Lung (tissue), 12 donors: ENCODE measurements around the gene PHOSPHO1. TPM values are rescaled to one million over a fixed set of nuclear protein-coding genes. Genes with fewer than 3 reads are reported as not detected.

Experiments
- ATAC-seq: fragments of 200-7000 bp; cut with Tn5 transposase; one replicate; pipeline ENCODE4 v1.9.1; 2020; ENCODE audit warnings: moderate number of reproducible peaks; ENCODE audit not compliant: insufficient read depth, low FRiP score
- DNase-seq, 3 donors: peaks; one replicate each; pipeline ENCODE4 v3.0.0-alpha.2; 2013 to 2017
- H3K27ac ChIP-seq, 2 donors: one replicate each; pipeline ENCODE4 v1.5.1; 2013; ENCODE audit warnings: mild to moderate bottlenecking in 2 of 2, moderate library complexity in 2 of 2, control low read depth in 1 of 2, inconsistent platforms in 1 of 2, low read depth in 1 of 2, low read length in 1 of 2
- H3K27me3 ChIP-seq, 3 donors: one replicate each; pipeline ENCODE4 v1.5.1; 2013; ENCODE audit warnings: low read length in 2 of 3; ENCODE audit not compliant: control insufficient read depth in 3 of 3, insufficient read depth in 3 of 3
- H3K36me3 ChIP-seq, 4 donors: one replicate each; pipeline ENCODE4 v1.5.1; 2013; ENCODE audit warnings: low read length in 4 of 4, mild to moderate bottlenecking in 1 of 4, moderate library complexity in 1 of 4; ENCODE audit not compliant: control insufficient read depth in 4 of 4, insufficient read depth in 4 of 4
- H3K4me1 ChIP-seq, 5 donors: one replicate each; pipeline ENCODE4 v1.5.1; 2013; ENCODE audit warnings: low read length in 5 of 5, mild to moderate bottlenecking in 2 of 5, moderate library complexity in 1 of 5; ENCODE audit not compliant: control insufficient read depth in 5 of 5, insufficient read depth in 5 of 5
- H3K4me3 ChIP-seq: one replicate; pipeline ENCODE4 v1.5.1; 2013; ENCODE audit warnings: mild to moderate bottlenecking, control low read depth, moderate library complexity
- H3K9ac ChIP-seq, 2 donors: one replicate each; pipeline ENCODE4 v1.5.1; 2013; ENCODE audit warnings: low read length in 2 of 2, control low read depth in 1 of 2; ENCODE audit not compliant: insufficient read depth in 1 of 2
- H3K9me3 ChIP-seq, 4 donors: one replicate each; pipeline ENCODE4 v1.5.1; 2013; ENCODE audit warnings: low read length in 3 of 4, mild to moderate bottlenecking in 1 of 4, moderate library complexity in 1 of 4; ENCODE audit not compliant: control insufficient read depth in 4 of 4, insufficient read depth in 3 of 4
- WGBS, 2 donors: extraction: QIAGEN DNeasy Blood & Tissue Kit; methylation state at CpG; one replicate each; pipeline ENCODE4 v1.1.7; 2013; 5-methylcytosine and 5-hydroxymethylcytosine counted together
- polyA plus RNA-seq, 2 donors: library from polyadenylated mRNA; stranded (reverse); fragments of 200-250 nt; gene quantifications; one replicate each; pipeline ENCODE4 v1.2.1, GENCODE V29; 2013
- total RNA-seq, 2 donors: library from RNA; depleted of rRNA in 1 of 2; stranded (reverse); fragments of >200 nt in 1 of 2; gene quantifications; one replicate each; pipeline ENCODE4 v1.2.1, GENCODE V29; 2014 to 2021
- TF ChIP-seq, protein P1 (sequence below): IDR thresholded peaks from 2 replicates; pipeline ENCODE4 v1.5.1; 2012; ENCODE audit warnings: mild to moderate bottlenecking; ENCODE audit errors: control extremely low read depth, extremely low read depth
- donor health status: control.
- donor health status: control.
- donor health status: Bipolar disorder and iron deficiency.
- donor health status: healthy.
- donor health status: DM: yes; HTN: yes; CAD: no.

Gene PHOSPHO1
- total and polyA plus RNA-seq, 4 donors = 0.37 to 10.2 (median 1.9) TPM

DNA sequence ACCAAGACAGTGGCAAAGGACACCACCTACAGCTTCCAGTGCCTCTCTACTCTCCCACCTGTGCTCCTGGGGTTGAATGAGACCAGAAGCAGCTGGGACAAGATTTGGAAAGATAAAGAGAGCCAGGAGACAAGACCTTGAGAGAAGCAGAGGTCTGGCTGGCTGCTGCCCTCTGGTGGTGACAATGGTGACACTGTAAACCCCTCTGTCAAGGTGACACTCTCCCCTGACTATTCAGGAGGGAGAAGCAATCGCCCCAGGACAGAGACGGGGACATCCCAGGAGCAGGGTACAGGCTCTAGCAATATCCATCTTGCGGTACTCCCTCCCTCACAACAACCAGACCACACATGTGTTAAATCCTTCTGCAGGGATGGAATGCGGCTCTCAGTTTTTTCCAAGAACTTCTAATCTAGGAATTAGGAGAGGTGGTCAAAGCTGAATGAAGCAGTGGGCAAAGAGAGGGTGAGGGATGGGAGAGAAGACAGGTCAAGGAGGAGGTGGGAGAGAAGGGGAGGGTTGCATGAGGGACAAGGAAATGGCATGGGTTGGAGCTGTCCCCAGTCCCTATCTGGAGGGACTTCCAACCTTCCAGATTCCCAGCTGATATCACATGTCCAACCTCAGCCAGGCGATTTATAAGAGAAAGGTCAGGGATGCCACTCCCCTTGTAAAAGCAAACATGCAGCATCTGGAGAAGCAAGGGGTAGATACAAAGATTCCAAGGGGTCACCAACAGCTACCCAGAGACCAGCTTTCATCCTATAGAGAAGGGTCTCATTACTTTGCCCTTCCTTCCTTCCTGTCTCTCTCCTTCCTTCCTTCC lies 2.9 kb downstream of the PHOSPHO1 start:
- ATAC-seq (no peak), DNase-seq (peak; percentile 64 to 72 (median 66))
- H3K36me3 ChIP-seq = no peaks in the 10 kb centered on the region
- H3K4me1 ChIP-seq = peaks cover 0 to 24% (median 0%) of the 10 kb centered on the region in 5 donors
- H3K4me3 ChIP-seq = no peak overlapping the region
- TF ChIP-seq, protein P1, sequence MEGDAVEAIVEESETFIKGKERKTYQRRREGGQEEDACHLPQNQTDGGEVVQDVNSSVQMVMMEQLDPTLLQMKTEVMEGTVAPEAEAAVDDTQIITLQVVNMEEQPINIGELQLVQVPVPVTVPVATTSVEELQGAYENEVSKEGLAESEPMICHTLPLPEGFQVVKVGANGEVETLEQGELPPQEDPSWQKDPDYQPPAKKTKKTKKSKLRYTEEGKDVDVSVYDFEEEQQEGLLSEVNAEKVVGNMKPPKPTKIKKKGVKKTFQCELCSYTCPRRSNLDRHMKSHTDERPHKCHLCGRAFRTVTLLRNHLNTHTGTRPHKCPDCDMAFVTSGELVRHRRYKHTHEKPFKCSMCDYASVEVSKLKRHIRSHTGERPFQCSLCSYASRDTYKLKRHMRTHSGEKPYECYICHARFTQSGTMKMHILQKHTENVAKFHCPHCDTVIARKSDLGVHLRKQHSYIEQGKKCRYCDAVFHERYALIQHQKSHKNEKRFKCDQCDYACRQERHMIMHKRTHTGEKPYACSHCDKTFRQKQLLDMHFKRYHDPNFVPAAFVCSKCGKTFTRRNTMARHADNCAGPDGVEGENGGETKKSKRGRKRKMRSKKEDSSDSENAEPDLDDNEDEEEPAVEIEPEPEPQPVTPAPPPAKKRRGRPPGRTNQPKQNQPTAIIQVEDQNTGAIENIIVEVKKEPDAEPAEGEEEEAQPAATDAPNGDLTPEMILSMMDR = peak; percentile 71
- no peak overlapping the region for H3K27ac ChIP-seq
- 21 to 22% methylated on average over 5 of the region's 5 CpGs for WGBS, 2 donors
- H3K9ac ChIP-seq = no peak overlapping the region
- no peaks in the 10 kb centered on the region for H3K9me3 ChIP-seq
- peaks cover 0 to 77% (median 58%) of the 10 kb centered on the region in 3 donors for H3K27me3 ChIP-seq

DNA sequence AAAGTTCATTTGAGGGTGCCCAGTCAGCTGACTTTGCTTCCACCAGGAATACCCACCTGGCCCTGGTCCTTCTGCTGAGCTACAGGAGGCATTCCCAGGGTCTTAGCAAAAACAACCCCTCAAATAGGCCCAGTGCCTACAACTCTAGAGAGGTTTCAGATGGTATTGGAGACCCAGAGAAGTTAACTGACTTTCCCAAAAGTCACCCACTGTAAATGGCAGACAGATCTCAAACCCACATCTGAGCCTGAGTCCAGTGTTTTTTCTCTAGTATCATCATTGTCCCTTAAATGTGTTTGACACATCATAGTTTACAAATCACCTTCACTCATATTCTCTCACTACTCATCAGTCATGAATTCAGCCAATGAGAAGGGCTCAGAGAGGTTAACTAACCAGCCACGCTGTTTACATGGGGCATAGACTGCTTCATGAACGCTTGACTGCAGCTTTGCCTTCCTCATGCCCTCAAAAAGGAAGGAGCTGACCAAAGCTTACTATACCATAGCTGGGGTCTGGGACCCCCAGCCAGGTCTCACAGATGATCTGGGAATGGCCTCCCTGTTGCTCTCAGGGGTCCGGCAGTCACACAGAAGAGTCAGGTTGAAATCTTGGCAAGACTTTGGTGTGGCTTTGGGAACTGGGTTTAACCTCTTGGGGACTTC lies 3.7 kb downstream of the PHOSPHO1 start:
- 48 to 85% methylated on average over 3 of the region's 3 CpGs for WGBS, 2 donors
- TF ChIP-seq, protein P1 = no peak
- ATAC-seq = no peak
- peaks cover 0 to 77% (median 58%) of the 10 kb centered on the region in 3 donors for H3K27me3 ChIP-seq
- no peak overlapping the region for H3K9ac ChIP-seq
- peaks cover 0 to 24% (median 0%) of the 10 kb centered on the region in 5 donors for H3K4me1 ChIP-seq
- H3K36me3 ChIP-seq = peaks cover 0 to 3% (median 0%) of the 10 kb centered on the region in 4 donors
- no peak overlapping the region for H3K4me3 ChIP-seq
- H3K27ac ChIP-seq = no peak overlapping the region
- H3K9me3 ChIP-seq = no peaks in the 10 kb centered on the region
- DNase-seq = no peak

DNA sequence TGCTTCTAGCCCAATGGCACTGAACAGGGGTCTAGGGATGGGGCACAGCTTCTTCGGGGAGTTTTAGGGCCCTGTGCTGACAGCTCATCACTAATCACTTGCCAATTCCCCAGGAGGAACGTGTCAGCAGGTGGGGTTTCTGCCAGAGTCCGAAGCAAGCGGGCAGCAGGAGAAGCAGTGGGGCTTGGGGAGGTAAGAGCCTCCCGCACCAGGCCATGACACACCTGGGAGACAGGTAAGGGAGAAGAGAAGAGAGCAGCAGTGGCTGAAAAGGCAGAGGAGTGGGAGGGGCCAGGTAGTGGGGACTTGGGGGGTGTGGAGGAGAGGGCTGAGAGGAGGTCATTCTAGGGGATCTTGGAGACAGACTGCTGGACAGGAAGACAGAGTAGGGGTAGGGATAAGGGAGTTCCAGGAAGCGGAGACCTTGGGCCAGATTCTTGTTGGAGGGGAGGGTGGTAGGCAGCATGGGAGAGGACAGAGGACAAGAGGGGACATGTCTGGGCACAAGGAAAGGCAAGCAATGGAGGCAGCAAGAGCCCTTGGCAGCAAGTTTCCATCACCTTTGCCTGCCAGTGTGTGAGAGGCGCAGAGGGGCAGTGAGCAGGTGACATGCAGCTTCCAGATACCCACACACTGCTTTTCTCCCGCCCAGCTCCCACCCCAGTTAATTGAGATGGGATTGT lies 4.9 kb downstream of the PHOSPHO1 start:
- H3K27me3 ChIP-seq = peaks cover 0 to 68% (median 50%) of the 10 kb centered on the region in 3 donors
- 84 to 86% methylated on average over 8 of the region's 8 CpGs for WGBS, 2 donors
- ATAC-seq = no peak

More for the DNA sequence above, 4.9 kb downstream of the PHOSPHO1 start:
- no peak for DNase-seq
- Histone ChIP-seq H3K9me3 (no peaks in the 10 kb centered on the region), H3K27ac (no peak overlapping the region), H3K36me3 (peaks cover 0 to 6% (median 0%) of the 10 kb centered on the region in 4 donors), H3K9ac (no peak overlapping the region), H3K4me3 (no peak overlapping the region), H3K4me1 (peaks cover 0 to 19% (median 0%) of the 10 kb centered on the region in 5 donors)
- TF ChIP-seq, protein P1 = no peak
